ENCODE data around the gene CCDC149. TPM values are rescaled to one million over a fixed set of nuclear protein-coding genes. Genes with fewer than 3 reads are reported as not detected.

The CCDC149 gene
- total RNA-seq, 3 donors from 2014 or later (not counting 1 experiment from before 2014, with no cell fraction given): 0.14 to 0.86 (median 0.43) TPM

- 92% methylated on average over 7 of the region's 7 CpGs for WGBS (ENCODE audit: insufficient coverage)
- no peak for TF ChIP-seq CTCF (IDR thresholded peaks at IDR 0.05)
- H3K4me3 ChIP-seq (ENCODE audit: low read length): no peak overlapping the region
- no peaks in the 10 kb centered on the region for H3K4me1 ChIP-seq (ENCODE audit: control insufficient read depth, insufficient read depth, low read length)
- DNase-seq (no peak), ATAC-seq (no peak)
- Mint-ChIP-seq H3K27me3 (ENCODE audit: low read depth in 2 of 2) (no peaks in the 10 kb centered on the region), H3K27ac (no peak overlapping the region), H3K4me1 (no peaks in the 10 kb centered on the region), H3K36me3 (no peaks in the 10 kb centered on the region), H3K9me3 (no peaks in the 10 kb centered on the region), H3K4me3 (no peak overlapping the region)
- H3K27me3 ChIP-seq (ENCODE audit: control insufficient read depth, insufficient read depth, low read length): no peaks in the 10 kb centered on the region
- H3K9me3 ChIP-seq (ENCODE audit: control insufficient read depth, insufficient read depth, low read length): no peaks in the 10 kb centered on the region
- no peak overlapping the region for H3K27ac ChIP-seq (ENCODE audit: low read length)
- intact Hi-C loops (cut with micrococcal nuclease): no loop called here
- H3K36me3 ChIP-seq (ENCODE audit: control insufficient read depth, insufficient read depth, low read length): no peaks in the 10 kb centered on the region
Observed at GRCh38 chr4:24824720-24825119, 88.1 kb downstream of the CCDC149 start.

- TF ChIP-seq CTCF (IDR thresholded peaks at IDR 0.05): no peak
- no peak overlapping the region for H3K27ac ChIP-seq (ENCODE audit: low read length)
- intact Hi-C loops (cut with micrococcal nuclease): no loop called here
- H3K4me3 Mint-ChIP-seq: no peak overlapping the region
- no peaks in the 10 kb centered on the region for H3K36me3 ChIP-seq (ENCODE audit: control insufficient read depth, insufficient read depth, low read length)
- no peak overlapping the region for H3K4me3 ChIP-seq (ENCODE audit: low read length)
- H3K4me1 ChIP-seq (ENCODE audit: control insufficient read depth, insufficient read depth, low read length): no peaks in the 10 kb centered on the region
- peaks cover 0 to 2% of the 10 kb centered on the region in 2 donors for H3K9me3 Mint-ChIP-seq
- H3K27me3 Mint-ChIP-seq (ENCODE audit: low read depth in 2 of 2): no peaks in the 10 kb centered on the region
- no peak for DNase-seq
- no peaks in the 10 kb centered on the region for H3K27me3 ChIP-seq (ENCODE audit: control insufficient read depth, insufficient read depth, low read length)
- H3K27ac Mint-ChIP-seq: no peak overlapping the region
- no peaks in the 10 kb centered on the region for H3K4me1 Mint-ChIP-seq
- no peaks in the 10 kb centered on the region for H3K36me3 Mint-ChIP-seq
- no peak for ATAC-seq
- H3K9me3 ChIP-seq (ENCODE audit: control insufficient read depth, insufficient read depth, low read length): no peaks in the 10 kb centered on the region
Observed at GRCh38 chr4:24820541-24820940, 92.3 kb downstream of the CCDC149 start.

- ATAC-seq (no peak), DNase-seq (no peak)
- TF ChIP-seq CTCF (IDR thresholded peaks at IDR 0.05): no peak
- intact Hi-C loops (cut with micrococcal nuclease): no loop called here
- Histone ChIP-seq H3K27ac (ENCODE audit: low read length) (no peak overlapping the region), H3K4me1 (ENCODE audit: control insufficient read depth, insufficient read depth, low read length) (no peaks in the 10 kb centered on the region), H3K36me3 (ENCODE audit: control insufficient read depth, insufficient read depth, low read length) (no peaks in the 10 kb centered on the region), H3K27me3 (ENCODE audit: control insufficient read depth, insufficient read depth, low read length) (no peaks in the 10 kb centered on the region), H3K9me3 (ENCODE audit: control insufficient read depth, insufficient read depth, low read length) (no peaks in the 10 kb centered on the region), H3K4me3 (ENCODE audit: low read length) (no peak overlapping the region)
- Mint-ChIP-seq H3K4me3 (no peak overlapping the region), H3K9me3 (peaks cover 3 to 4% of the 10 kb centered on the region in 2 donors), H3K36me3 (no peaks in the 10 kb centered on the region), H3K27ac (no peak overlapping the region), H3K4me1 (no peaks in the 10 kb centered on the region), H3K27me3 (ENCODE audit: low read depth in 2 of 2) (peaks cover 0 to 3% of the 10 kb centered on the region in 2 donors)
- 87% methylated on average over 18 of the region's 18 CpGs for WGBS (ENCODE audit: insufficient coverage)
Observed at GRCh38 chr4:24816797-24817196, 96.0 kb downstream of the CCDC149 start.

- intact Hi-C loops (cut with micrococcal nuclease): no loop called here
- no peak for TF ChIP-seq CTCF (IDR thresholded peaks at IDR 0.05)
- Histone ChIP-seq H3K4me1 (ENCODE audit: control insufficient read depth, insufficient read depth, low read length) (no peaks in the 10 kb centered on the region), H3K9me3 (ENCODE audit: control insufficient read depth, insufficient read depth, low read length) (no peaks in the 10 kb centered on the region), H3K36me3 (ENCODE audit: control insufficient read depth, insufficient read depth, low read length) (no peaks in the 10 kb centered on the region), H3K27me3 (ENCODE audit: control insufficient read depth, insufficient read depth, low read length) (no peaks in the 10 kb centered on the region), H3K27ac (ENCODE audit: low read length) (no peak overlapping the region), H3K4me3 (ENCODE audit: low read length) (no peak overlapping the region)
- H3K27me3 Mint-ChIP-seq (ENCODE audit: low read depth in 2 of 2): peaks cover 0 to 3% of the 10 kb centered on the region in 2 donors
- H3K4me3 Mint-ChIP-seq: no peak overlapping the region
- ATAC-seq (no peak), DNase-seq (no peak)
- H3K27ac Mint-ChIP-seq: no peak overlapping the region
- WGBS (ENCODE audit: insufficient coverage): 79% methylated on average over 2 of the region's 2 CpGs
- H3K9me3 Mint-ChIP-seq: peaks cover 3 to 4% of the 10 kb centered on the region in 2 donors
- no peaks in the 10 kb centered on the region for H3K4me1 Mint-ChIP-seq
- H3K36me3 Mint-ChIP-seq: no peaks in the 10 kb centered on the region
Observed at GRCh38 chr4:24813732-24814131, 99.1 kb downstream of the CCDC149 start.
